Occipital lobe (tissue), 2 donors: ENCODE data around the gene GPR37L1. TPM values are rescaled to one million over a fixed set of nuclear protein-coding genes. Genes with fewer than 3 reads are reported as not detected.

Experiments
- DNase-seq: peaks from one replicate; lab custom pipeline; 2025; lab: John Stamatoyannopoulos, UW
- total RNA-seq: library from RNA; depleted of rRNA; stranded (reverse); fragments of >200 nt; gene quantifications from one replicate; pipeline ENCODE4 v1.2.3, GENCODE V29; 2014

GPR37L1 gene
- total RNA-seq, 1 donor from 2014 or later = 1.1 TPM

- DNase-seq = no peak
These were observed 31.5 kb downstream of the GPR37L1 start for GRCh38 chr1:202154148-202154765.

DNA sequence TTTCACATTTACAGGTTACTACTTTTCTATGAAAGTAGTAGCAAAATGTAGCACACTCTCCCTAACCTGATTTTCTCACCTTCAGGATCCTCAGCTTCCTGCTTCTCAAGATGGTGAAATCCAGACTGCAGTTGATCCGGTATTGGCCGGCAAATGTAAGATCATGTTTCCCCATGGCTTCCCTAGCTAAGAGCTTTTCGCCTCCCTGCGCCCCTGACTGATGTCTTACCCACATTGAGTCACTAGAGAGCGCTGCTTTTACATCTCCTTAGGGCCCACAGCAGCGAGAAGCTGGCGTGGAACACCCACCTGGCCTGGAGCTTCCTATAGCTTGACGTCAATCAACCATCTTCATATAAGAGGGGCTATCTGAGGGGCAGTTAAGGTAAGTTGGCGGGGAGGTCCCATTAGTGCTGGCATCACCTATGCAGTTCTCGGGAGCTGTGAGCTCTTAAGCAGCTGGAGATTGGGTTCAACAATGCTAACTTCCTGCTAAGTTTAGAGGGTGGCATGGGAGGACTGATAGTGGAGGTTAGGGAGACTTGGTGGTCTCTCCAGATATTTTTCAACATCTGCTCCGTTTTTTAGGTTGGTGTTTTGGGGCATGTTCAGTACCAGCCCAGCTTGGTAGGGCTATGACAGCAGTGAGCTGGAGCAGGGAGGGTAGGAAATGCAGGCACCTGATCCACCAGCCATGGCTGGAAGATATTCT, 32.2 kb downstream of the GPR37L1 start:
- no peak for DNase-seq

- no peak for DNase-seq
These were observed 32.8 kb downstream of the GPR37L1 start for GRCh38 chr1:202155478-202156021.

DNA sequence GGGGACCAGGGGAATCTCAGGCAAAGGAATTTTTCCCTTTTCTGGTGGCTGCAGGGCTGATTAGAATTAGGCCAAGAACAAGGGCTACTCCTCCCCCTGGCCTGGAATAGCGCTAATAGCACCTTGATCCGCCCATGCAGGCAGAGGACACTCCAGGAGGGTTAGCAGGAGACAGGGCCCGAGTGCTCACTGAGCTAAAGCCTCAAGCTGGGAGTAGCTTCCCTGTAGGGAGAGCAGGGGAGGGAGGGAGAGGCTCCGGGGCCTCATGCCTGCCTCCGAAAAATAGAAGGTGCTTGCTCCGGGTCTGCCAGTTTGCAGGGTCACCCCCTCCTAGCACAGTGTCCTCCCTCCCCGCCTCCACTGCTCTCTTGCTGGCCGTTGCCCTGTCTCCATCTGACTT, 33.9 kb downstream of the GPR37L1 start:
- no peak for DNase-seq

DNA sequence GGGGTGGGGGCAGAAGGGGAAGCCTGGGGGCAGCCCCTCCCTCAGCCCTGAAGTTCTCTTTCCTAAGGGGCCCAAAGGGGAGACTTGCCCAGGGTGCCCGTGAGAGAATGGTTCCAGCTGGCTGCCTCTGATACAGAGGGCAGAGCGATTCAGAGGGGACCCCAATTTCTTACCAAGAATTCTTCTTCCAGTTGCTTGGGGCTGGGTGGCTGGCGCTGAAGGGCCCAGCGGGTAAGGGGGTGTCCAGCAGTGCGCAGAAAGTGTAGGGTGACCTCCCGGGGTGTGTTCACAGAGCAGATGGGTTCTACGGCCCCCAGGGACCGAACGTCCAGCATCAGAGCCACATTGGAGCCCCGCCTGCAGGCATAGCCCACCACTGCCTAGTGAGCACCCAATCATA, 35.2 kb downstream of the GPR37L1 start:
- no peak for DNase-seq

GRCh38 chr1:202158810-202159533, 36.3 kb downstream of the GPR37L1 start:
- DNase-seq = no peak

- DNase-seq = no peak
These were observed 37.0 kb downstream of the GPR37L1 start for GRCh38 chr1:202159534-202160371.

DNA sequence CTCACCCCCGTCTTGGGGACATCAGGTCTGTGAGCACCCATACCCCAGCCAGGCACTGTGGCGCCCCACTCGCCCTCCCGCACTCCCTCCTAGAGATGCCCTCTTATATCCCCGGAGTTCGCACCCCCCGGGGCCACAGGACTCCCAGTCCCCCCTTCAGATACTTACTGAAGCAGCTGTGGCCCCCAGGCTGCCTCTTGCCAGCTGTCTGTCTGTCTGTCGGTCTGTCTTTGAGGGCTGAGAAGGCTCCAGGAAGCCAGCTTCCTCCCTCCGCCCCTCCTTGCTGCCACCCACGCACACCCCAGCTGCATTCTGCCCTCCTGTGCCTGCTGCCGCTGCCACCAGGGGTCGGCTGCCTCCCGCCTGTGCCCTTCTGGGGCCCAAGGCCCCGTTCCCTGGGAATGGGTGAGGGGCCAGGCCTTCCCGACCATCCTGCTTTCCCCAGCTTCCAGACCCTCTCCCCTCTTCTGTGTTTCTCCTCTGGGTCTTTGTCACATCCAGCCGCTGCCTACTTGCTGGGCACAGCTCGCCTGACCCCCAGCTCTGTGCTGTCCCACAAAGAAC, 37.7 kb downstream of the GPR37L1 start, which contains the start of gene PTPN7:
TSS of gene PTPN7 (minus strand) at position 226 of the 564 bp plus-strand sequence. CDS start 1,200 bp downstream, outside the sequence.
- no peak for DNase-seq

- no peak for DNase-seq
These were observed 38.7 kb downstream of the GPR37L1 start for GRCh38 chr1:202161151-202162046.

GRCh38 chr1:202162047-202162417, 39.3 kb downstream of the GPR37L1 start:
- no peak for DNase-seq

- no peak for DNase-seq
These were observed 39.9 kb downstream of the GPR37L1 start for GRCh38 chr1:202162418-202163280.

- no peak for DNase-seq
These were observed 40.9 kb downstream of the GPR37L1 start for GRCh38 chr1:202163281-202164270.

- DNase-seq = no peak
These were observed 41.7 kb downstream of the GPR37L1 start for GRCh38 chr1:202164271-202165037.

GRCh38 chr1:202165267-202165941, 42.7 kb downstream of the GPR37L1 start:
- no peak for DNase-seq

- DNase-seq = no peak
These were observed 43.5 kb downstream of the GPR37L1 start for GRCh38 chr1:202165942-202166843.
